Neural progenitor cell (in vitro differentiated cells): ENCODE data around the gene PROSER3. TPM values are rescaled to one million over a fixed set of nuclear protein-coding genes. Genes with fewer than 3 reads are reported as not detected.

Source experiments
- DNase-seq: peaks from one replicate; pipeline ENCODE4 v3.0.0-alpha.2; 2016; ENCODE audit warnings: low spot score
- H2AFZ ChIP-seq: fragments of 200-600 bp; sonication (generic); replicated peaks from 2 replicates; pipeline ENCODE4 v1.6.1; 2016; ENCODE audit warnings: antibody characterized with exemption
- H3F3A ChIP-seq: fragments of 200-600 bp; sonication (generic); 2 replicates; pipeline ENCODE4 v1.6.1; 2016; ENCODE audit warnings: antibody characterized with exemption, low read depth
- H3K27ac ChIP-seq: fragments of 200-600 bp; sonication (generic); 2 replicates; pipeline ENCODE4 v1.5.1; 2016; ENCODE audit warnings: mild to moderate bottlenecking
- H3K27me3 ChIP-seq: fragments of 200-600 bp; sonication (generic); 2 replicates; pipeline ENCODE4 v1.6.1; 2016; ENCODE audit warnings: mild to moderate bottlenecking, moderate library complexity
- H3K36me3 ChIP-seq: fragments of 200-600 bp; sonication (generic); 2 replicates; pipeline ENCODE4 v1.5.1; 2016
- H3K4me1 ChIP-seq: fragments of 200-600 bp; sonication (generic); 2 replicates; pipeline ENCODE4 v1.6.1; 2016; ENCODE audit warnings: mixed run types
- H3K4me2 ChIP-seq: fragments of 200-600 bp; sonication (generic); 2 replicates; pipeline ENCODE4 v1.6.1; 2016
- H3K4me3 ChIP-seq: fragments of 200-600 bp; sonication (generic); 2 replicates; pipeline ENCODE4 v1.5.1; 2016
- H3K79me2 ChIP-seq: fragments of 200-600 bp; sonication (generic); 2 replicates; pipeline ENCODE4 v1.6.1; 2016; ENCODE audit warnings: low read depth
- H3K9ac ChIP-seq: fragments of 200-600 bp; sonication (generic); 2 replicates; pipeline ENCODE4 v1.6.1; 2016
- H3K9me3 ChIP-seq: fragments of 200-600 bp; sonication (generic); 2 replicates; pipeline ENCODE4 v1.5.1; 2016; ENCODE audit warnings: low read depth
- H4K20me1 ChIP-seq: fragments of 200-600 bp; sonication (generic); 2 replicates; pipeline ENCODE4 v1.6.1; 2016; ENCODE audit warnings: low read depth
- H3K27ac Mint-ChIP-seq: 3 replicates; pipeline ENCODE4 v1.8.0; 2021; ENCODE audit warnings: mixed read lengths
- H3K27me3 Mint-ChIP-seq: 2 replicates; pipeline ENCODE4 v1.8.0; 2022; ENCODE audit warnings: low read depth, mild to moderate bottlenecking, inconsistent platforms, moderate library complexity, mixed read lengths; ENCODE audit not compliant: insufficient read depth
- H3K36me3 Mint-ChIP-seq: 3 replicates; pipeline ENCODE4 v1.8.0; 2021; ENCODE audit warnings: mixed read lengths
- H3K4me1 Mint-ChIP-seq: 3 replicates; pipeline ENCODE4 v1.8.0; 2021; ENCODE audit warnings: mixed read lengths
- H3K4me3 Mint-ChIP-seq: 3 replicates; pipeline ENCODE4 v1.8.0; 2021; ENCODE audit warnings: mild to moderate bottlenecking, moderate library complexity, mixed read lengths
- H3K9me3 Mint-ChIP-seq: 3 replicates; pipeline ENCODE4 v1.8.0; 2020; ENCODE audit warnings: mixed read lengths
- CTCF ChIP-seq: fragments of 200-600 bp; sonication (generic); IDR thresholded peaks from 2 replicates; pipeline ENCODE4 v1.5.1; 2017; ENCODE audit warnings: antibody characterized with exemption, mild to moderate bottlenecking
- EZH2 ChIP-seq: fragments of 200-600 bp; sonication (generic); IDR thresholded peaks from 2 replicates; pipeline ENCODE4 v1.6.1; 2017; ENCODE audit warnings: antibody characterized with exemption, mild to moderate bottlenecking, moderate library complexity
- EZH2phosphoT487 ChIP-seq: fragments of 200-600 bp; sonication (generic); IDR thresholded peaks from 2 replicates; pipeline ENCODE4 v1.6.1; 2017; ENCODE audit warnings: antibody characterized with exemption
- total RNA-seq: library from RNA; depleted of rRNA; stranded (reverse); fragments of >200 nt; gene quantifications from 2 replicates; pipeline ENCODE4 v1.2.3, GENCODE V29; 2015; ENCODE audit warnings: low replicate concordance

PROSER3 gene
- total RNA-seq, 1 donor from 2014 or later = 7.1 TPM

DNA sequence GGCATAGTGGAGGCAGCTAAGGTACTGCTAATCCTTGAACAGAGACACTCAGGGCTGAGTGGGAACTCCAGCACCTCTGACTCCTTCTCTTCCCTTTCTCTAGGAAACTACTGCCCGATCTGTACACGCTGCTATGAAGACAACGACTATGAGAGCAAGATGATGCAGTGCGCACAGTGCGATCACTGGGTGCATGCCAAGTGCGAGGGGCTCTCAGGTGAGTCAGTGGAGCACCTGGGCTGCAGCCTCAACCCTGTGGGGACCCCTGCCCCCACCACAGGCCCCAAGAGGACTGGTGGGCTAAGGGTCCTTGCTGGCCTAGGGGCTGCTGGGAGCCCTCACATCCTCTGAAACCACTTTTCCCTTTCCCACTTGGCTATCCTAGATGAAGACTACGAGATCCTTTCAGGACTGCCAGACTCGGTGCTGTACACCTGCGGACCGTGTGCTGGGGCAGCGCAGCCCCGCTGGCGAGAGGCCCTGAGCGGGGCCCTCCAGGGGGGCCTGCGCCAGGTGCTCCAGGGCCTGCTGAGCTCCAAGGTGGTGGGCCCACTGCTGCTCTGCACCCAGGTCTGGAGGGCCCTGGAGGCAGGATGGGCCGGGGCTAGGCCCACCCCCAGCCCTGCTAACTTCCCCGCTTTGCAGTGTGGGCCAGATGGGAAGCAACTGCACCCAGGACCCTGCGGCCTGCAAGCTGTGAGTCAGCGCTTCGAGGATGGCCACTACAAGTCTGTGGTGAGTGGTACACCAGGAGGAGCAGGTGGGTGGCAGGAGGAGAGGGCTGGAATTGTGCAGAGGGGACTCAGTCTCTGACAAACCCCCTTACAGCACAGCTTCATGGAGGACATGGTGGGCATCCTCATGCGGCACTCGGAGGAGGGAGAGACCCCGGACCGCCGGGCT lies 30.7 kb upstream of the PROSER3 start:
- DNase-seq = no peak
- no peaks in the 10 kb centered on the region for H3K27me3 ChIP-seq
- H4K20me1 ChIP-seq = no peaks in the 10 kb centered on the region
- no peaks in the 10 kb centered on the region for H3K9me3 ChIP-seq
- no peaks in the 10 kb centered on the region for H3K4me1 ChIP-seq
- H3K9ac ChIP-seq = no peak overlapping the region
- no peaks in the 10 kb centered on the region for H3K79me2 ChIP-seq
- no peak overlapping the region for H3K27ac ChIP-seq
- Mint-ChIP-seq H3K9me3 (no peaks in the 10 kb centered on the region), H3K27ac (no peak overlapping the region), H3K4me1 (no peaks in the 10 kb centered on the region), H3K27me3 (peaks cover 11% of the 10 kb centered on the region), H3K36me3 (peaks cover 51% of the 10 kb centered on the region), H3K4me3 (no peak overlapping the region)
- H2AFZ ChIP-seq = no peak overlapping the region
- no peak overlapping the region for H3K4me3 ChIP-seq
- TF ChIP-seq CTCF = no peak
- TF ChIP-seq EZH2 = no peak
- no peak for TF ChIP-seq EZH2phosphoT487
- H3K36me3 ChIP-seq = no peaks in the 10 kb centered on the region
- no peak overlapping the region for H3K4me2 ChIP-seq
- no peaks in the 10 kb centered on the region for H3F3A ChIP-seq

DNA sequence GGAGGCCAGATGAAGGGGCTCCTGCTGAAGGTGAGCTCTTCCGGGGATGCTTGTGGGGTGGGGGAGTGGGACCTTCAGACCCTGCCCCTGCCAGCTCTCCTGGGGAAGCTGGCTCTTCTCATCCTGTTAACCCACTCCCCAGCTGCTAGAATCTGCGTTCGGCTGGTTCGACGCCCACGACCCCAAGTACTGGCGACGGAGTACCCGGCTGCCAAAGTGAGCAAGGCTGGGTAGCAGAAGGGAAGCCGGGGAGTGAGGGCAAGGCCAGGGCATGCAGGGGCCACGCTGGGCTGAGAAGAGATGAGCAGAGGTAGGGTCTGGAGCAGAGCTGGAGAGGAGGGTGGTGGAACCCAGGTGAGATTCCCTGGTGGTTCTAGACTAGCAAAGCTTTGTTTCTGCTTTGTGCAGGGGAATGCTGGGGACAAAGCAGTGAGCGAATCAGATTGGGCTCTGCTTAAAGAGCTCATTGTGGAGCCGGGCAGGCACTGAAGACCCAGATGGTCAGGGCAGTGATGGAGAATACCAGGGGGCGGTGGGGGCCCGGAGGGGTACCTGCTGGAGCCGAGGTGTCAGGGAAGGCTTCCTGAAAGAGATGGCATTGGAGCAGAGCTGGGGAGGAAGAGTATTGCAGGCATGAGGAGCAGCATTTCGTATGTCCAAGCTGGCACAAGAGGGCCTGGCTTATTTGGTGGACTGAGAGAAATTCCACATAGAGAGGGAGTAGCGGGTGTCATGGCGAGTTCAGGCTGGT lies 29.8 kb upstream of the PROSER3 start:
- no peaks in the 10 kb centered on the region for H3K27me3 ChIP-seq
- Mint-ChIP-seq H3K27me3 (peaks cover 11% of the 10 kb centered on the region), H3K36me3 (peaks cover 48% of the 10 kb centered on the region), H3K27ac (no peak overlapping the region), H3K4me3 (no peak overlapping the region), H3K9me3 (no peaks in the 10 kb centered on the region), H3K4me1 (no peaks in the 10 kb centered on the region)
- H2AFZ ChIP-seq = no peak overlapping the region
- no peaks in the 10 kb centered on the region for H3F3A ChIP-seq
- H3K36me3 ChIP-seq = no peaks in the 10 kb centered on the region
- no peak overlapping the region for H3K27ac ChIP-seq
- no peak for TF ChIP-seq EZH2
- TF ChIP-seq CTCF = no peak
- no peaks in the 10 kb centered on the region for H4K20me1 ChIP-seq
- H3K4me1 ChIP-seq = no peaks in the 10 kb centered on the region
- H3K9me3 ChIP-seq = no peaks in the 10 kb centered on the region
- no peak overlapping the region for H3K9ac ChIP-seq
- no peak for DNase-seq
- no peaks in the 10 kb centered on the region for H3K79me2 ChIP-seq
- H3K4me2 ChIP-seq = no peak overlapping the region
- no peak overlapping the region for H3K4me3 ChIP-seq

DNA sequence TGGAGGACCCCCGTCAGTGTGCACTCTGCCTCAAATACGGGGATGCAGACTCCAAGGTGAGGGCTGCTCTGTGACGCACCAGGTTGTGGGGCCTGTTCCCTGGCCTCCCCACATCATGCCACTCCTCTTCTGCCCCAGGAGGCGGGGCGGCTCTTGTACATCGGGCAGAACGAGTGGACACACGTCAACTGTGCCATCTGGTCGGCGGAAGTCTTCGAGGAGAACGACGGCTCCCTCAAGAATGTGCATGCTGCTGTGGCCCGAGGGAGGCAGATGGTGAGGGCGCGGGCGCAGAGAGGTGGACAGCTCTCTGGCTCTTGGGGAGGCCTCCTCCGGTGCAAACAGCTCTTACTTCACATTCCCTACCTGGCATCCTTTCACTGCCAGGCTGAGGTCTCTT lies 29.0 kb upstream of the PROSER3 start:
- Mint-ChIP-seq H3K36me3 (peaks cover 45% of the 10 kb centered on the region), H3K27me3 (peaks cover 13% of the 10 kb centered on the region), H3K9me3 (no peaks in the 10 kb centered on the region), H3K27ac (no peak overlapping the region), H3K4me3 (no peak overlapping the region), H3K4me1 (no peaks in the 10 kb centered on the region)
- Histone ChIP-seq H3K27me3 (no peaks in the 10 kb centered on the region), H3K79me2 (no peaks in the 10 kb centered on the region), H3F3A (no peaks in the 10 kb centered on the region), H3K36me3 (no peaks in the 10 kb centered on the region), H3K4me3 (no peak overlapping the region), H4K20me1 (no peaks in the 10 kb centered on the region), H2AFZ (no peak overlapping the region), H3K27ac (no peak overlapping the region), H3K4me2 (no peak overlapping the region), H3K4me1 (no peaks in the 10 kb centered on the region), H3K9ac (no peak overlapping the region), H3K9me3 (no peaks in the 10 kb centered on the region)
- no peak for DNase-seq
- no peak for TF ChIP-seq EZH2phosphoT487
- TF ChIP-seq EZH2 = no peak
- no peak for TF ChIP-seq CTCF
